Measurements from ENCODE around the gene HTR5A. TPM values are rescaled to one million over a fixed set of nuclear protein-coding genes. Genes with fewer than 3 reads are reported as not detected.

Gene HTR5A
- total RNA-seq, 1 experiment from 2014 or later: not detected

DNA sequence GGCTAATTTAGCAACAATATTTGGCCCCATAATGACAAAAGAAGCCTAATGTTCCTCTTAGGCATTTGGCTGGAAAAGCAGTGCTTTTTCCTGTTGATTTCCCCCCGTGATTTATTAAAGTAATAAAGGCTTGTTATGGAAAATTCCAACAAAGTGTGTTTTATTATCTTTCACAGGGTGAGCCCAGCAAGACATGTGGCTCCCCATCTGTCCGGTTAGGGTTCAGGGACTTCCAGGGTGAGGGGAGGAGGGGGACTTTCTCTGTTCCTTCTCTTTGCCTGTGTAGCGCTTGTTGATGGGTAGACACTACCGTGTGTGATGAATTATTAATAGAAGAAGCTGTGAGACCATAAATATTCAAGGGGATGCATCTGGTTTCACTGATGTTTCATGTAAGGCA is 39.0 kb downstream of the HTR5A start:
- TF ChIP-seq, protein P1, sequence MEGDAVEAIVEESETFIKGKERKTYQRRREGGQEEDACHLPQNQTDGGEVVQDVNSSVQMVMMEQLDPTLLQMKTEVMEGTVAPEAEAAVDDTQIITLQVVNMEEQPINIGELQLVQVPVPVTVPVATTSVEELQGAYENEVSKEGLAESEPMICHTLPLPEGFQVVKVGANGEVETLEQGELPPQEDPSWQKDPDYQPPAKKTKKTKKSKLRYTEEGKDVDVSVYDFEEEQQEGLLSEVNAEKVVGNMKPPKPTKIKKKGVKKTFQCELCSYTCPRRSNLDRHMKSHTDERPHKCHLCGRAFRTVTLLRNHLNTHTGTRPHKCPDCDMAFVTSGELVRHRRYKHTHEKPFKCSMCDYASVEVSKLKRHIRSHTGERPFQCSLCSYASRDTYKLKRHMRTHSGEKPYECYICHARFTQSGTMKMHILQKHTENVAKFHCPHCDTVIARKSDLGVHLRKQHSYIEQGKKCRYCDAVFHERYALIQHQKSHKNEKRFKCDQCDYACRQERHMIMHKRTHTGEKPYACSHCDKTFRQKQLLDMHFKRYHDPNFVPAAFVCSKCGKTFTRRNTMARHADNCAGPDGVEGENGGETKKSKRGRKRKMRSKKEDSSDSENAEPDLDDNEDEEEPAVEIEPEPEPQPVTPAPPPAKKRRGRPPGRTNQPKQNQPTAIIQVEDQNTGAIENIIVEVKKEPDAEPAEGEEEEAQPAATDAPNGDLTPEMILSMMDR (IDR thresholded peaks at IDR 0.05): no peak
- no peak for TF ChIP-seq REST (IDR thresholded peaks at IDR 0.05; ENCODE audit: insufficient read depth in 1 of 2, low read depth in 2 of 2, low read length in 1 of 2)
- TF ChIP-seq POLR2AphosphoS5 (IDR thresholded peaks at IDR 0.05; ENCODE audit: low read depth, low read length): no peak
- no peak for TF ChIP-seq TCF7L2 (IDR thresholded peaks at IDR 0.05; ENCODE audit: low read depth, low read length)
- TF ChIP-seq SIN3A (IDR thresholded peaks at IDR 0.05; ENCODE audit: borderline replicate concordance, insufficient read depth, low read depth, low read length): no peak
- CTCF ChIA-PET: no interaction called here

GRCh38 chr7:155115288-155115687 is 45.2 kb downstream of the HTR5A start:
- H3K4me3 ChIP-seq (ENCODE audit: low read depth in 2 of 2, low read length in 2 of 2): no peak overlapping the region
- ATAC-seq (no peak), DNase-seq (ENCODE audit: low read depth, low spot score) (no peak)
- H3K27ac ChIP-seq (ENCODE audit: low read length): no peak overlapping the region
- POLR2A ChIA-PET: no interaction called here
- in situ Hi-C loops (cut with HindIII; ENCODE audit: low pct_unique_long_range_greater_than_20kb, low sequenced_read_pairs): no loop called here
- no peaks in the 10 kb centered on the region for H3K36me3 ChIP-seq (ENCODE audit: control insufficient read depth, insufficient read depth, low read length)
- TF ChIP-seq, protein P1 (IDR thresholded peaks at IDR 0.05): no peak
- TF ChIP-seq REST (IDR thresholded peaks at IDR 0.05; ENCODE audit: insufficient read depth in 1 of 2, low read depth in 2 of 2, low read length in 1 of 2) (no peak), POLR2AphosphoS5 (IDR thresholded peaks at IDR 0.05; ENCODE audit: low read depth, low read length) (no peak), TCF7L2 (IDR thresholded peaks at IDR 0.05; ENCODE audit: low read depth, low read length) (no peak), SIN3A (IDR thresholded peaks at IDR 0.05; ENCODE audit: borderline replicate concordance, insufficient read depth, low read depth, low read length) (no peak)
- intact Hi-C loops (cut with micrococcal nuclease; ENCODE audit: unreplicated experiment): no loop called here
- no TSS peak for BruUV-seq (replicated peaks)
- no peaks in the 10 kb centered on the region; the same call in 1 of the 2 replicates for H3K27me3 ChIP-seq (ENCODE audit: control insufficient read depth, insufficient read depth, low read length)
- H3K4me1 ChIP-seq (ENCODE audit: control insufficient read depth, insufficient read depth, low read length): no peaks in the 10 kb centered on the region
- CTCF ChIA-PET: no interaction called here
- H3K9me3 ChIP-seq (ENCODE audit: control insufficient read depth, insufficient read depth, low read depth, low read length): peaks cover 6% of the 10 kb centered on the region

More for the DNA sequence above, 39.0 kb downstream of the HTR5A start:
- Histone ChIP-seq H3K4me3 (ENCODE audit: low read depth in 2 of 2, low read length in 2 of 2) (no peak overlapping the region), H3K27me3 (ENCODE audit: control insufficient read depth, insufficient read depth, low read length) (no peaks in the 10 kb centered on the region; the same call in 1 of the 2 replicates), H3K9me3 (ENCODE audit: control insufficient read depth, insufficient read depth, low read depth, low read length) (no peaks in the 10 kb centered on the region), H3K4me1 (ENCODE audit: control insufficient read depth, insufficient read depth, low read length) (no peaks in the 10 kb centered on the region), H3K36me3 (ENCODE audit: control insufficient read depth, insufficient read depth, low read length) (no peaks in the 10 kb centered on the region), H3K27ac (ENCODE audit: low read length) (no peak overlapping the region)
- ATAC-seq: no peak
- DNase-seq (ENCODE audit: low read depth, low spot score): no peak
- BruUV-seq (replicated peaks): no TSS peak
- intact Hi-C loops (cut with micrococcal nuclease; ENCODE audit: unreplicated experiment): no loop called here
- in situ Hi-C loops (cut with HindIII; ENCODE audit: low pct_unique_long_range_greater_than_20kb, low sequenced_read_pairs): no loop called here
- POLR2A ChIA-PET: no interaction called here
